GM12878 (cell line): ENCODE data around the gene TBXAS1. TPM values are rescaled to one million over a fixed set of nuclear protein-coding genes. Genes with fewer than 3 reads are reported as not detected.

Experiments used
- ATAC-seq: fragments of 200-7000 bp; cut with Tn5 transposase; 3 replicates; pipeline ENCODE4 v1.9.1; 2020; ENCODE audit warnings: mild to moderate bottlenecking, moderate library complexity
- BruUV-seq: library from RNA; stranded (reverse); fragments of 400-500 nt; replicated peaks from 2 replicates; lab custom pipeline; 2021; lab: Mats Ljungman, UMichigan
- CTCF ChIA-PET: fragments of 300-600 bp; sonication (Branson Sonifier 250); formaldehyde crosslinking; extraction: SDS; loops from one replicate; lab custom pipeline; 2021; ENCODE audit warnings: inconsistent platforms; lab: Yijun Ruan, JAX
- POLR2A ChIA-PET: fragments of 350-600 bp; formaldehyde crosslinking; extraction: SDS; loops from one replicate; lab custom pipeline; 2021; ENCODE audit warnings: inconsistent platforms; lab: Charles Lee
- RAD21 ChIA-PET: fragments of 300-600 bp; sonication (Branson Sonifier 250); formaldehyde crosslinking; loops from one replicate; lab custom pipeline; 2023; ENCODE audit warnings: antibody characterized with exemption; ENCODE audit not compliant: unreplicated experiment; lab: Charles Lee
- SMC1A ChIA-PET: fragments of 300-600 bp; sonication (Branson Sonifier 250); formaldehyde crosslinking; loops from one replicate; lab custom pipeline; 2023; ENCODE audit not compliant: unreplicated experiment, uncharacterized antibody; lab: Charles Lee
- DNase-seq: peaks from one replicate; pipeline ENCODE4 v3.0.0-alpha.2; 2011; ENCODE audit warnings: low read depth, low spot score
- FAIRE-seq: peaks from 3 replicates; lab custom pipeline; 2011; peaks lifted over from hg19 to GRCh38; lab: Jason Lieb, UNC
- H2AFZ ChIP-seq: 2 replicates; pipeline ENCODE4 v1.6.0; 2011; ENCODE audit warnings: low read depth, low read length, control low read depth; ENCODE audit not compliant: control insufficient read depth
- H3K27ac ChIP-seq: 2 replicates; pipeline ENCODE4 v1.5.1; 2011; ENCODE audit warnings: control low read depth; ENCODE audit not compliant: control insufficient read depth, insufficient read depth
- H3K27me3 ChIP-seq, 2 experiments: replicated peaks in 1 of 2; 2 replicates each; pipeline versions ENCODE4 v1.6.0 to v1.6.1; 2011; ENCODE audit warnings: low read length in 1 of 2; ENCODE audit not compliant: control insufficient read depth in 2 of 2, insufficient read depth in 2 of 2
- H3K36me3 ChIP-seq, 2 experiments: 2 replicates each; pipeline ENCODE4 v1.5.1; 2011; ENCODE audit warnings: low read length in 1 of 2; ENCODE audit not compliant: control insufficient read depth in 2 of 2, insufficient read depth in 2 of 2
- H3K4me1 ChIP-seq: 2 replicates; pipeline ENCODE4 v1.6.1; 2011; ENCODE audit warnings: mild to moderate bottlenecking, low read length, moderate library complexity, mixed read lengths; ENCODE audit not compliant: control insufficient read depth, insufficient read depth
- H3K4me2 ChIP-seq: 2 replicates; pipeline ENCODE4 v1.6.0; 2011; ENCODE audit warnings: control low read depth; ENCODE audit not compliant: control insufficient read depth, insufficient read depth
- H3K4me3 ChIP-seq: fragments of 200-600 bp; sonication (generic); 2 replicates; pipeline ENCODE4 v1.5.1; 2016
- H3K79me2 ChIP-seq: 2 replicates; pipeline ENCODE4 v1.6.0; 2011; ENCODE audit warnings: low read length; ENCODE audit not compliant: control insufficient read depth, insufficient read depth
- H3K9ac ChIP-seq: 2 replicates; pipeline ENCODE4 v1.8.0; 2011; ENCODE audit warnings: low read length, control low read depth, mixed read lengths; ENCODE audit not compliant: control insufficient read depth, insufficient read depth
- H3K9me3 ChIP-seq: replicated peaks from 3 replicates; pipeline ENCODE4 v1.5.1; 2011; ENCODE audit warnings: mild to moderate bottlenecking, low read length; ENCODE audit not compliant: control insufficient read depth, insufficient read depth
- H4K20me1 ChIP-seq: 2 replicates; pipeline ENCODE4 v1.6.0; 2011; ENCODE audit not compliant: control insufficient read depth, insufficient read depth
- CBX3 ChIP-seq: fragments of 200-600 bp; sonication (generic); IDR thresholded peaks from 2 replicates; pipeline ENCODE4 v1.6.1; 2016; ENCODE audit warnings: low read depth, borderline replicate concordance
- ETV6 ChIP-seq, 2 experiments: fragments of 450-650 bp in 1 of 2; IDR thresholded peaks in 1 of 2; conservative IDR thresholded peaks in 1 of 2; 2 replicates each; pipeline ENCODE4 v1.6.1; 2014; ENCODE audit warnings: antibody characterized with exemption in 1 of 2, borderline replicate concordance in 1 of 2, low read depth in 1 of 2, mild to moderate bottlenecking in 1 of 2, moderate library complexity in 1 of 2
- FOS ChIP-seq: IDR thresholded peaks from 3 replicates; pipeline ENCODE4 v1.6.1; 2011; ENCODE audit warnings: borderline replicate concordance; ENCODE audit not compliant: insufficient read length; ENCODE audit errors: extremely low read depth
- NRF1 ChIP-seq: conservative IDR thresholded peaks from 2 replicates; pipeline ENCODE4 v1.6.1; 2011; ENCODE audit warnings: mild to moderate bottlenecking, low read depth, low read length, improper control_type of control experiment
- PKNOX1 ChIP-seq: fragments of 450-650 bp; IDR thresholded peaks from 2 replicates; pipeline ENCODE4 v1.6.1; 2016; ENCODE audit warnings: mild to moderate bottlenecking
- PML ChIP-seq: IDR thresholded peaks from 2 replicates; pipeline ENCODE4 v1.6.1; 2012; ENCODE audit warnings: low read length, inconsistent platforms
- RCOR1 ChIP-seq: conservative IDR thresholded peaks from 2 replicates; pipeline ENCODE4 v1.6.1; 2012; ENCODE audit warnings: low read depth, low read length, improper control_type of control experiment
- ZSCAN29 ChIP-seq: fragments of 450-650 bp; IDR thresholded peaks from 2 replicates; pipeline ENCODE4 v1.6.1; 2017; ENCODE audit warnings: mild to moderate bottlenecking, moderate library complexity
- WGBS: methylation state at CpG from one replicate; pipeline ENCODE4 v1.1.6; 2016; ENCODE audit warnings: low lambda C conversion rate; ENCODE audit not compliant: insufficient replicate concordance, insufficient coverage; ENCODE audit errors: missing lambda C conversion rate; 5-methylcytosine and 5-hydroxymethylcytosine counted together
- in situ Hi-C: fragments of 300-500 bp; cut with MboI; formaldehyde crosslinking; loops from 9 replicates; pipeline ENCODE4 v1.14.3; 2018; ENCODE audit warnings: mixed read lengths
- intact Hi-C: fragments of 100-400 bp; cut with micrococcal nuclease; formaldehyde crosslinking; loops from one replicate; pipeline ENCODE4 v1.14.2; 2022; ENCODE audit not compliant: unreplicated experiment
- polyA plus RNA-seq, 11 experiments: library from polyadenylated mRNA; depleted of rRNA in 4 of 11; unstranded in 6 of 11; stranded (reverse) in 5 of 11; fragments of >200 nt; fragmentation: Nextera tagmentation in 4 of 11; fragmentation: Illumina TruSeq in 1 of 11; extraction: Ambion mirVana in 4 of 11; extraction: Trizol in 1 of 11; gene quantifications; 1 replicate in 1 of 11; 2 replicates in 10 of 11; pipeline versions ENCODE4 v1.2.1 to v1.2.3, GENCODE V29; 2011 to 2016; ENCODE audit warnings: inconsistent platforms in 2 of 11, missing spikeins in 2 of 11, low read depth in 1 of 11
- total RNA-seq, 4 experiments: library from RNA; depleted of rRNA in 3 of 4; stranded (reverse); fragments of >200 nt in 3 of 4; fragmentation: Illumina TruSeq in 1 of 4; extraction: Trizol in 1 of 4; gene quantifications; 2 replicates each; pipeline versions ENCODE4 v1.2.1 to v1.2.3, GENCODE V29; 2013 to 2021
- TF ChIP-seq, protein P1 (sequence below): IDR thresholded peaks from 2 replicates; pipeline ENCODE4 v1.6.1; 2011; ENCODE audit warnings: mild to moderate bottlenecking, low read depth, low read length, moderate library complexity; ENCODE audit not compliant: insufficient replicate concordance

Gene TBXAS1
- total and polyA plus RNA-seq, 10 of the 15 experiments (the other 5 are each of a cell fraction or from before 2014, with no cell fraction given) = 1.5 to 32.7 (median 16.3) TPM

- BruUV-seq = no TSS peak
These were observed 196.9 kb downstream of the TBXAS1 start for GRCh38 chr7:140025814-140026433.

More at GRCh38 chr7:140025814-140026433, 196.9 kb downstream of the TBXAS1 start:
- CTCF ChIA-PET = no interaction called here
- RAD21 ChIA-PET = no interaction called here
- Histone ChIP-seq H3K4me3 (no peak overlapping the region), H3K9ac (no peak overlapping the region), H3K9me3 (no peaks in the 10 kb centered on the region), H3K4me1 (no peaks in the 10 kb centered on the region), H3K27me3 (no peaks in the 10 kb centered on the region), H2AFZ (no peak overlapping the region), H3K79me2 (no peaks in the 10 kb centered on the region), H4K20me1 (no peaks in the 10 kb centered on the region), H3K4me2 (no peak overlapping the region), H3K36me3 (peaks cover 4 to 5% of the 10 kb centered on the region in 2 experiments; a peak in 3 of 4 replicates), H3K27ac (no peak overlapping the region)
- ATAC-seq (no peak), FAIRE-seq (no peak), DNase-seq (no peak)
- WGBS = 98% methylated on average over 12 of the region's 12 CpGs
- POLR2A ChIA-PET = no interaction called here
- TF ChIP-seq, protein P1, sequence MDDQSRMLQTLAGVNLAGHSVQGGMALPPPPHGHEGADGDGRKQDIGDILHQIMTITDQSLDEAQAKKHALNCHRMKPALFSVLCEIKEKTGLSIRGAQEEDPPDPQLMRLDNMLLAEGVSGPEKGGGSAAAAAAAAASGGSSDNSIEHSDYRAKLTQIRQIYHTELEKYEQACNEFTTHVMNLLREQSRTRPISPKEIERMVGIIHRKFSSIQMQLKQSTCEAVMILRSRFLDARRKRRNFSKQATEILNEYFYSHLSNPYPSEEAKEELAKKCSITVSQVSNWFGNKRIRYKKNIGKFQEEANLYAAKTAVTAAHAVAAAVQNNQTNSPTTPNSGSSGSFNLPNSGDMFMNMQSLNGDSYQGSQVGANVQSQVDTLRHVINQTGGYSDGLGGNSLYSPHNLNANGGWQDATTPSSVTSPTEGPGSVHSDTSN = no peak
- TF ChIP-seq PKNOX1 (no peak), CBX3 (no peak), ZSCAN29 (no peak), PML (no peak), RCOR1 (no peak), NRF1 (no peak), FOS (no peak), ETV6 (conservative IDR thresholded peaks at IDR 0.05 in 1 of 2, IDR thresholded peaks at IDR 0.05 in 1 of 2; ENCODE audit: borderline replicate concordance in 1 of 2, low read depth in 1 of 2) (no peak)
- SMC1A ChIA-PET = no interaction called here
- intact Hi-C loops (no loop called here), in situ Hi-C loops (no loop called here)
